Brain microvascular endothelial cell (primary cell): ENCODE data around the gene ZNF804B.

Source experiments
- DNase-seq: peaks from one replicate; pipeline ENCODE4 v3.0.0-alpha.2; 2020
- H3K27ac ChIP-seq: fragments of 250-450 bp; sonication (Bioruptor Pico); 2 replicates; pipeline ENCODE4 v1.5.1; 2020; ENCODE audit warnings: mild to moderate bottlenecking, moderate library complexity
- H3K27me3 ChIP-seq: fragments of 250-450 bp; sonication (Bioruptor Pico); replicated peaks from 2 replicates; pipeline ENCODE4 v1.5.1; 2020; ENCODE audit warnings: mild to moderate bottlenecking
- H3K36me3 ChIP-seq: fragments of 250-450 bp; sonication (Bioruptor Pico); replicated peaks from 2 replicates; pipeline ENCODE4 v1.5.1; 2020; ENCODE audit warnings: mild to moderate bottlenecking
- H3K4me3 ChIP-seq: 2 replicates; pipeline ENCODE4 v1.5.1; 2011; ENCODE audit warnings: low read depth, mild to moderate bottlenecking, control low read depth, low read length, moderate library complexity
- CTCF ChIP-seq: IDR thresholded peaks from 2 replicates; pipeline ENCODE4 v1.5.1; 2011; ENCODE audit warnings: low read depth, mild to moderate bottlenecking, moderate library complexity, low read length, control low read depth, inconsistent platforms; ENCODE audit errors: missing control alignments
- in situ Hi-C: cut with HindIII; loops from 2 replicates; pipeline ENCODE4 v1.10.0; 2017; ENCODE audit warnings: low sequenced_read_pairs, low pct_ligation_motif_present

The ZNF804B gene

DNA sequence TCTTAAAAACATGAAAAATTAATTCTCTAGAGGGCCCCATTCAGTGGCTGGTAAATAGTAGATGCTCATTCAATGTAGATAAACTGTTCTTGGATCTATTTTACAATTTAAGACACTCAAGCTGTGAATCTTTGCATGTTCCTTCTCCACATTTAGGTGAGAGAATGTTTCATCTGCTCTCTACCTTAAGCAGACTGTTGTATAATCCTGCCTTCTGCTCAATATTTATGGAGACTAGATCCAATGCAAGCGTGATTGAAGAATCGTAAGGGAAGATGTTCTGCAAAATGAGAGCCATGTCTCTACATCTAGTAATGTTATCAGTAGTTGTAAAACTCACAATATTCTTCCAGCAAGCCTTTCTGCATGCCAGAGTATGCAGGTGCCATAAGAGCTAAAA, 151.0 kb downstream of the ZNF804B start:
- Histone ChIP-seq H3K27me3 (no peaks in the 10 kb centered on the region), H3K4me3 (no peak overlapping the region), H3K36me3 (no peaks in the 10 kb centered on the region), H3K27ac (no peak overlapping the region)
- DNase-seq, result no peak
- no peak for TF ChIP-seq CTCF
- in situ Hi-C loops, result no loop called here

DNA sequence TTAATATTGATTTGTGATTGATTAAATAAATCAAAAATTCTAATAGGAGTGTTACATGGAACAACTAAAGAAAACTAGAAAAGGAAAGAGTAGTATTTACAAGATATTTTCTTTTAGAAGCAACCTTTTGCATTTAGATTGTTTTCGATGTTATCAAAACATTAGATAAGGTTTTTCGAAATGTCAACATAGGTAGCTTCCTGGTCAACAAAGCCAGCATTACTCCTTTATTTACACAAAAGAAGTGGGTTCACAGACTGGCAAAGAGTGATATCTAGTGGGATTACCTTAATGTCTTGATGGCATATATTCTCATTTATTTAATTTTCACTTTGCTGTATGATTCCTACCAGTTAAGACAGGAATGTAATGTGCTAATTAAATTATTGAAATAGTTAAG, 153.4 kb downstream of the ZNF804B start:
- in situ Hi-C loops, result no loop called here

DNA sequence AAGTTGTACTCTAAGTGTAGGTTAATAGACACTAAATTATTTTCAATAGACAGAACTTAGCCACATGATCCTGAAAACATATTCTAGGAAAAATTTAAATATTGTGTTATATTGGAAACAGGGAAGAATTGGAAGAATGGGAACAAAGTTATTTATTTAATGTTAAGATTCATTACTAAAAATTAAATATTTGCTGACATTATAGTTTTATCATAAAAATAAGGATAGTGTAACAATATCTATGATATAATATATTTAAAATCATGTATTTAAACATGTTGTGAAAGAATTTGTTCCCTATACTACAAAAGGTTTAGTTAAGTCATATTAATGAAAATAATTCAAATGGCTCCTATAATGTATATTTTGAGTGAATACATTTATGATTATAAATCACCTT, 156.1 kb downstream of the ZNF804B start:
- no peak for DNase-seq
- TF ChIP-seq CTCF, result no peak
- in situ Hi-C loops, result no loop called here
- no peaks in the 10 kb centered on the region for H3K36me3 ChIP-seq
- no peaks in the 10 kb centered on the region for H3K27me3 ChIP-seq
- no peak overlapping the region for H3K27ac ChIP-seq
- no peak overlapping the region for H3K4me3 ChIP-seq

More for the DNA sequence above, 153.4 kb downstream of the ZNF804B start:
- H3K27ac ChIP-seq, result no peak overlapping the region
- H3K27me3 ChIP-seq, result no peaks in the 10 kb centered on the region
- no peak overlapping the region for H3K4me3 ChIP-seq
- no peak for TF ChIP-seq CTCF
- DNase-seq, result no peak
- H3K36me3 ChIP-seq, result no peaks in the 10 kb centered on the region

DNA sequence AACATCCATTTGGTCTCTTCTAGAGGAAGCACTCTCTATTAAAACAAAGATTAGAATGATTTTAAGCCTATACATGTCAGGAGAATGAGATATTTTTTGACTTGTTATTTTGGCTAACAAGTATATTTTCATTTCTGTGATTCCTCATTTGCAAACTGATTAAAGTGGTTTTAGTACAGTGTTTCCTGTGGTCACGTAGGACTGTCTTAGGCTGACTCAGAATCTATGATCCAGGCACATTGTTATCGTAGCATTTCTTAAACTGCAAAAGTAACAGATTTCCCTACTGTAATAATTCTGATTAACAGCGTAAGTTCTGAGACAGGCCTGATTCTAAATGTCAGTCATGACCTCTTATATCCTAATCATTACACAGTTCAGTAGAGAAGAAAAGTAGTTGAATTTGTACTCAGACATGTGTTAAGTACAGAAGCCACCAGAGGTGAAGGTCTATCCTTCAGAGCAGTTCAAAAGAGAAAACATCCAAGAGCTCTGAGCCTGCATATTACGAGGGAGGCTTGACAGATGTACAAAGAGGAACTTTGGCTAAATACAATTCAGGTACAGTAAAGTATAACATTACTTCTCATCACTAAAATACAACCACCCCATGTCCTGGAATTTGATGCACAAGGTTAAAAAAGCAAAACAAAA, 160.1 kb downstream of the ZNF804B start:
- H3K27ac ChIP-seq, result no peak overlapping the region
- H3K4me3 ChIP-seq, result no peak overlapping the region
- no peaks in the 10 kb centered on the region for H3K27me3 ChIP-seq
- in situ Hi-C loops, result no loop called here
- DNase-seq, result no peak
- H3K36me3 ChIP-seq, result no peaks in the 10 kb centered on the region
- no peak for TF ChIP-seq CTCF

DNA sequence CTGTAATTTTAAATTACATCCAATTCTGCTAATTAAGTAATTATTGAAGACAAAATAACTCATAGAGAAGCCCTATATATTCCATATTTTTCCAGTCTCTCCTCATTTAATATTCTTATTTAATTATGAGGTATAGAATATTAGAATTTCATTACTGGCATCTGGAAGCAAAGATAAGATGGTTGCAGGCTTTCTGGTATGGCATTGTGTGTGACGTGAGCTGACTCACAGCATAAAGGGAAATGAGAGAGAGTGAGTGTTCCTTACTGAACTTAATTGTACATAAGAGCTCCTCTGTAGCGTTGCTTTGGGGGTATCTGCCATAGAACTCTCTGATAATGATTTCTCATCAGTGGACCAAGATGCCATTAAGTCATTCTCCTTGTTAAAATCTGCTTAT, 163.4 kb downstream of the ZNF804B start:
- in situ Hi-C loops, result no loop called here
- no peak for DNase-seq
- no peak for TF ChIP-seq CTCF
- Histone ChIP-seq H3K27ac (no peak overlapping the region), H3K36me3 (no peaks in the 10 kb centered on the region), H3K27me3 (no peaks in the 10 kb centered on the region), H3K4me3 (no peak overlapping the region)

- in situ Hi-C loops, result no loop called here
- Histone ChIP-seq H3K4me3 (no peak overlapping the region), H3K27ac (no peak overlapping the region), H3K27me3 (no peaks in the 10 kb centered on the region), H3K36me3 (no peaks in the 10 kb centered on the region)
- TF ChIP-seq CTCF, result no peak
- DNase-seq, result no peak
Measured at GRCh38 chr7:88928276-88928675, 168.8 kb downstream of the ZNF804B start.
